ENCODE results near the gene MACROD2.
"Not testable (repeated sequence)": the region's sequence is repeated elsewhere in the genome, so short reads cannot be mapped to it uniquely, and the experiment has no call there.

Gene MACROD2

GRCh38 chr20:14199111-14199510, 203.8 kb downstream of the MACROD2 start:
- no peak overlapping the region for H3K9ac ChIP-seq (ENCODE audit: insufficient read length, low read depth)
- no peak for DNase-seq (ENCODE audit: low read depth, low spot score)
- TF ChIP-seq ZNF274 (IDR thresholded peaks at IDR 0.05; ENCODE audit: low read depth, low read length): no peak
- TF ChIP-seq SUZ12 (IDR thresholded peaks at IDR 0.05; ENCODE audit: extremely low read depth, insufficient read depth, insufficient read length): no peak
- no peak for TF ChIP-seq YY1 (IDR thresholded peaks at IDR 0.05; ENCODE audit: insufficient read depth, insufficient read length)
- no peaks in the 10 kb centered on the region for H3K4me1 ChIP-seq (ENCODE audit: insufficient read depth, insufficient read length)
- no peaks in the 10 kb centered on the region for H3K27me3 ChIP-seq (ENCODE audit: insufficient read depth, insufficient read length)
- H3K36me3 ChIP-seq (ENCODE audit: insufficient read depth, insufficient read length, low read length): no peaks in the 10 kb centered on the region
- peaks cover 5% of the 10 kb centered on the region; the same call in 1 of the 2 replicates for H3K9me3 ChIP-seq (ENCODE audit: insufficient read depth, low read length)
- H3K4me3 ChIP-seq (ENCODE audit: insufficient read length, low read depth): no peak overlapping the region

- Histone ChIP-seq H3K36me3 (ENCODE audit: insufficient read depth, insufficient read length, low read length) (no peaks in the 10 kb centered on the region), H3K27me3 (ENCODE audit: insufficient read depth, insufficient read length) (no peaks in the 10 kb centered on the region), H3K4me3 (ENCODE audit: insufficient read length, low read depth) (no peak overlapping the region), H3K9me3 (ENCODE audit: insufficient read depth, low read length) (peaks cover 5% of the 10 kb centered on the region; the same call in 1 of the 2 replicates), H3K9ac (ENCODE audit: insufficient read length, low read depth) (no peak overlapping the region), H3K4me1 (ENCODE audit: insufficient read depth, insufficient read length) (no peaks in the 10 kb centered on the region)
- no peak for TF ChIP-seq SUZ12 (IDR thresholded peaks at IDR 0.05; ENCODE audit: extremely low read depth, insufficient read depth, insufficient read length)
- no peak for TF ChIP-seq YY1 (IDR thresholded peaks at IDR 0.05; ENCODE audit: insufficient read depth, insufficient read length)
- TF ChIP-seq ZNF274 (IDR thresholded peaks at IDR 0.05; ENCODE audit: low read depth, low read length): no peak
- DNase-seq (ENCODE audit: low read depth, low spot score): no peak
These were observed 208.3 kb downstream of the MACROD2 start for GRCh38 chr20:14203657-14204056.

- Histone ChIP-seq H3K27me3 (ENCODE audit: insufficient read depth, insufficient read length) (no peaks in the 10 kb centered on the region), H3K9me3 (ENCODE audit: insufficient read depth, low read length) (peaks cover 5% of the 10 kb centered on the region; the same call in 1 of the 2 replicates), H3K36me3 (ENCODE audit: insufficient read depth, insufficient read length, low read length) (no peaks in the 10 kb centered on the region), H3K4me3 (ENCODE audit: insufficient read length, low read depth) (no peak overlapping the region), H3K9ac (ENCODE audit: insufficient read length, low read depth) (no peak overlapping the region), H3K4me1 (ENCODE audit: insufficient read depth, insufficient read length) (no peaks in the 10 kb centered on the region)
- TF ChIP-seq YY1 (IDR thresholded peaks at IDR 0.05; ENCODE audit: insufficient read depth, insufficient read length): no peak
- TF ChIP-seq ZNF274 (IDR thresholded peaks at IDR 0.05; ENCODE audit: low read depth, low read length): no peak
- no peak for TF ChIP-seq SUZ12 (IDR thresholded peaks at IDR 0.05; ENCODE audit: extremely low read depth, insufficient read depth, insufficient read length)
- DNase-seq (ENCODE audit: low read depth, low spot score): no peak
These were observed 212.3 kb downstream of the MACROD2 start for GRCh38 chr20:14207591-14207990.

- H3K9ac ChIP-seq (ENCODE audit: insufficient read length, low read depth): no peak overlapping the region
- H3K36me3 ChIP-seq (ENCODE audit: insufficient read depth, insufficient read length, low read length): no peaks in the 10 kb centered on the region
- no peaks in the 10 kb centered on the region for H3K27me3 ChIP-seq (ENCODE audit: insufficient read depth, insufficient read length)
- no peaks in the 10 kb centered on the region for H3K9me3 ChIP-seq (ENCODE audit: insufficient read depth, low read length)
- TF ChIP-seq YY1 (IDR thresholded peaks at IDR 0.05; ENCODE audit: insufficient read depth, insufficient read length) (no peak), SUZ12 (IDR thresholded peaks at IDR 0.05; ENCODE audit: extremely low read depth, insufficient read depth, insufficient read length) (no peak), ZNF274 (IDR thresholded peaks at IDR 0.05; ENCODE audit: low read depth, low read length) (no peak)
- no peaks in the 10 kb centered on the region for H3K4me1 ChIP-seq (ENCODE audit: insufficient read depth, insufficient read length)
- DNase-seq (ENCODE audit: low read depth, low spot score): no peak
- H3K4me3 ChIP-seq (ENCODE audit: insufficient read length, low read depth): no peak overlapping the region
These were observed 213.6 kb downstream of the MACROD2 start for GRCh38 chr20:14208956-14209355.

- Histone ChIP-seq H3K4me3 (ENCODE audit: insufficient read length, low read depth) (no peak overlapping the region), H3K4me1 (ENCODE audit: insufficient read depth, insufficient read length) (no peaks in the 10 kb centered on the region), H3K9ac (ENCODE audit: insufficient read length, low read depth) (no peak overlapping the region), H3K9me3 (ENCODE audit: insufficient read depth, low read length) (no peaks in the 10 kb centered on the region), H3K27me3 (ENCODE audit: insufficient read depth, insufficient read length) (no peaks in the 10 kb centered on the region), H3K36me3 (ENCODE audit: insufficient read depth, insufficient read length, low read length) (no peaks in the 10 kb centered on the region)
- no peak for DNase-seq (ENCODE audit: low read depth, low spot score)
- TF ChIP-seq ZNF274 (IDR thresholded peaks at IDR 0.05; ENCODE audit: low read depth, low read length): no peak
- TF ChIP-seq SUZ12 (IDR thresholded peaks at IDR 0.05; ENCODE audit: extremely low read depth, insufficient read depth, insufficient read length): no peak
- no peak for TF ChIP-seq YY1 (IDR thresholded peaks at IDR 0.05; ENCODE audit: insufficient read depth, insufficient read length)
These were observed 214.8 kb downstream of the MACROD2 start for GRCh38 chr20:14210146-14210545.

- no peak for DNase-seq (ENCODE audit: low read depth, low spot score)
- TF ChIP-seq SUZ12 (IDR thresholded peaks at IDR 0.05; ENCODE audit: extremely low read depth, insufficient read depth, insufficient read length): no peak
- TF ChIP-seq YY1 (IDR thresholded peaks at IDR 0.05; ENCODE audit: insufficient read depth, insufficient read length): no peak
- TF ChIP-seq ZNF274 (IDR thresholded peaks at IDR 0.05; ENCODE audit: low read depth, low read length): no peak
- no peaks in the 10 kb centered on the region for H3K9me3 ChIP-seq (ENCODE audit: insufficient read depth, low read length)
These were observed 218.7 kb downstream of the MACROD2 start for GRCh38 chr20:14214046-14214445.

GRCh38 chr20:14215880-14216279, 220.6 kb downstream of the MACROD2 start:
- H3K9me3 ChIP-seq (ENCODE audit: insufficient read depth, low read length); H3K4me3 ChIP-seq (ENCODE audit: insufficient read length, low read depth); H3K36me3 ChIP-seq (ENCODE audit: insufficient read depth, insufficient read length, low read length); H3K9ac ChIP-seq (ENCODE audit: insufficient read length, low read depth); H3K27me3 ChIP-seq (ENCODE audit: insufficient read depth, insufficient read length); DNase-seq (ENCODE audit: low read depth, low spot score); H3K4me1 ChIP-seq (ENCODE audit: insufficient read depth, insufficient read length): not testable (repeated sequence)

More at GRCh38 chr20:14214046-14214445, 218.7 kb downstream of the MACROD2 start:
- H3K36me3 ChIP-seq (ENCODE audit: insufficient read depth, insufficient read length, low read length): no peaks in the 10 kb centered on the region
- no peak overlapping the region for H3K4me3 ChIP-seq (ENCODE audit: insufficient read length, low read depth)
- H3K4me1 ChIP-seq (ENCODE audit: insufficient read depth, insufficient read length): no peaks in the 10 kb centered on the region
- no peak overlapping the region for H3K9ac ChIP-seq (ENCODE audit: insufficient read length, low read depth)
- H3K27me3 ChIP-seq (ENCODE audit: insufficient read depth, insufficient read length): no peaks in the 10 kb centered on the region
